Uterus (tissue), 2 donors: ENCODE results near the gene STX10.

ENCODE experiments used
- POLR2A ChIP-seq, 2 donors: fragments of 450-650 bp; IDR thresholded peaks; one replicate each; pipeline ENCODE4 v1.6.1; 2016; ENCODE audit warnings: antibody characterized with exemption in 2 of 2, mild to moderate bottlenecking in 1 of 2, moderate library complexity in 1 of 2
- TF ChIP-seq, protein P1 (sequence below), 4 experiments: fragments of 200-600 bp in 2 of 4; fragments of 450-650 bp in 2 of 4; sonication (generic) in 2 of 4; IDR thresholded peaks; one replicate each; pipeline ENCODE4 v1.5.1; 2016 to 2019; ENCODE audit warnings: antibody characterized with exemption in 4 of 4, mild to moderate bottlenecking in 2 of 4, moderate library complexity in 1 of 4

DNA sequence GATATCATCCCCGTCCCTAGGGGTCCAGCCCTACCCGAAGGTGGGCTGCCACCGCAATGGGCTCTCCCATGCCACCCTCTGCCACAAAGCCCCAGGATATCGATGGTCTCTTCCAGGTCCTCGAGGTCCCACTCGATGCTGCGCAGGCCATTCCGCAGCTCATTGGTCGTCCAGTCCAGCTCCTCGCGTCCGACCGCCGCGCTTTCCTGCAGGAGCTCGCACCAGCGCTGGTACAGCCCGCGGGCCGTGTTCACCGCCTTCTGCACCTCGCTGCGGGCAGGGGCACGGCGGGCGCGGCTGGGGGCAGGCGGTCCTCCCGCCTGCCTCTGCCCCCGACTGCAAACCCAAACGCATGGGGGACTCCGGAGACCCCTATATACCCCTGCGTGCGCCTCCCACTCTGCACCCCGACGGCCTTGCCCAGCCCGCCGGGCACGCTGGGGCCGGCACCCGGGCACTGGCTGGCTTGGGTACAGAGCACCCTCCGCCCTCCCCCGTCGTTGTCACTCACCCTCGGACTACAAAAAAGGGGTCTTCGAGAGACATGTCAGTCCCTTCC is 468 bp downstream of the STX10 start:
- TF ChIP-seq, protein P1, sequence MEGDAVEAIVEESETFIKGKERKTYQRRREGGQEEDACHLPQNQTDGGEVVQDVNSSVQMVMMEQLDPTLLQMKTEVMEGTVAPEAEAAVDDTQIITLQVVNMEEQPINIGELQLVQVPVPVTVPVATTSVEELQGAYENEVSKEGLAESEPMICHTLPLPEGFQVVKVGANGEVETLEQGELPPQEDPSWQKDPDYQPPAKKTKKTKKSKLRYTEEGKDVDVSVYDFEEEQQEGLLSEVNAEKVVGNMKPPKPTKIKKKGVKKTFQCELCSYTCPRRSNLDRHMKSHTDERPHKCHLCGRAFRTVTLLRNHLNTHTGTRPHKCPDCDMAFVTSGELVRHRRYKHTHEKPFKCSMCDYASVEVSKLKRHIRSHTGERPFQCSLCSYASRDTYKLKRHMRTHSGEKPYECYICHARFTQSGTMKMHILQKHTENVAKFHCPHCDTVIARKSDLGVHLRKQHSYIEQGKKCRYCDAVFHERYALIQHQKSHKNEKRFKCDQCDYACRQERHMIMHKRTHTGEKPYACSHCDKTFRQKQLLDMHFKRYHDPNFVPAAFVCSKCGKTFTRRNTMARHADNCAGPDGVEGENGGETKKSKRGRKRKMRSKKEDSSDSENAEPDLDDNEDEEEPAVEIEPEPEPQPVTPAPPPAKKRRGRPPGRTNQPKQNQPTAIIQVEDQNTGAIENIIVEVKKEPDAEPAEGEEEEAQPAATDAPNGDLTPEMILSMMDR (IDR thresholded peaks at IDR 0.05): no peak
- no peak for TF ChIP-seq POLR2A (IDR thresholded peaks at IDR 0.05)
